GM12891 (cell line): ENCODE results near the gene PDAP1.

Source experiments
- PAX5 ChIP-seq: IDR thresholded peaks from 2 replicates; pipeline ENCODE4 v1.6.1; 2011; ENCODE audit warnings: low read length, moderate library complexity, mild to moderate bottlenecking; ENCODE audit not compliant: insufficient read depth, severe bottlenecking
- POLR2A ChIP-seq: IDR thresholded peaks from 2 replicates; pipeline ENCODE4 v1.6.1; 2011; ENCODE audit warnings: low read depth, low read length, control low read depth
- POLR2AphosphoS5 ChIP-seq: IDR thresholded peaks from 2 replicates; pipeline ENCODE4 v1.6.1; 2011; ENCODE audit warnings: low read depth, low read length, control low read depth
- SPI1 ChIP-seq: IDR thresholded peaks from 2 replicates; pipeline ENCODE4 v1.6.1; 2011; ENCODE audit warnings: low read depth, low read length, control low read depth
- TAF1 ChIP-seq: IDR thresholded peaks from 2 replicates; pipeline ENCODE4 v1.6.1; 2011; ENCODE audit warnings: low read depth, low read length, control low read depth

DNA sequence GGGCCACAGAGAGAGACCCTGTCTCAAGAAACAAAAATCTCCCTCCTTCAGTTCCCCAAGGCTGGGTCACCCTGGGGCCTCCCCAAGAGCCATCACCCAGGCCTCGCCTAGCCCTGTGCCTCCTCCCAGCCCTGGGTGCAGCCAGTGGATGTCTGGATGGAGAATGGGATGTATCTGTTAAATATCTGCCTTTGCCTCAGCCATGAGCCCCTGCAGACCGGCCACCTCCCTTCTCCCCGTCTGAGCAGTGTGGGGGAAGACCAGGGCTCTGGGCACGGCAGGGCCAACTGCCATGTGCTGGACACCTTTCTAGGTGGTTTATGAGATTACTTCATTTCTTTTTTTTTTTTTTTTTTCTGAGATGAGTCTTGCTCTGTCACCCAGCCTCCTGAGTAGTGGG lies 23.9 kb downstream of the PDAP1 start:
- TF ChIP-seq POLR2A (no peak), SPI1 (no peak), TAF1 (no peak), POLR2AphosphoS5 (no peak), PAX5 (no peak)
